ENCODE measurements around the gene PNMA6E.

The PNMA6E gene

GRCh38 chrX:153433161-153433680 is 32.1 kb upstream of the PNMA6E start:
- H4K20me1 ChIP-seq (ENCODE audit: control insufficient read depth, insufficient read depth, low read depth, low read length): no peaks in the 10 kb centered on the region
- no peaks in the 10 kb centered on the region for H3K9me2 ChIP-seq (replicated peaks; ENCODE audit: control insufficient read depth, low read length)
- H3K4me2 ChIP-seq (ENCODE audit: low read length): no peak overlapping the region
- H3K9me3 ChIP-seq (ENCODE audit: control insufficient read depth, insufficient read depth, low read length): no peaks in the 10 kb centered on the region
- no peak for TF ChIP-seq EZH2phosphoT487 (IDR thresholded peaks at IDR 0.05; ENCODE audit: borderline replicate concordance, low read length)
- no peak for TF ChIP-seq CTCF (IDR thresholded peaks at IDR 0.05; ENCODE audit: low read depth, low read length, poor library complexity, severe bottlenecking)
- no peaks in the 10 kb centered on the region for H3K27me3 ChIP-seq (ENCODE audit: control insufficient read depth, low read length)
- H3K27ac ChIP-seq (ENCODE audit: low read depth, low read length): no peak overlapping the region
- no peak overlapping the region for H3K4me3 ChIP-seq (ENCODE audit: low read length)
- H3F3A ChIP-seq (ENCODE audit: control insufficient read depth, insufficient read depth): no peaks in the 10 kb centered on the region
- H3K79me2 ChIP-seq (ENCODE audit: control insufficient read depth, low read length): no peaks in the 10 kb centered on the region
- no peaks in the 10 kb centered on the region for H3K36me3 ChIP-seq (ENCODE audit: control insufficient read depth, low read length)
- H3K4me1 ChIP-seq (ENCODE audit: control insufficient read depth, low read length): no peaks in the 10 kb centered on the region

GRCh38 chrX:153430796-153431195 is 29.6 kb upstream of the PNMA6E start:
- Histone ChIP-seq H3K9me2 (replicated peaks; ENCODE audit: control insufficient read depth, low read length) (no peaks in the 10 kb centered on the region), H4K20me1 (ENCODE audit: control insufficient read depth, insufficient read depth, low read depth, low read length) (no peaks in the 10 kb centered on the region), H3K36me3 (ENCODE audit: control insufficient read depth, low read length) (no peaks in the 10 kb centered on the region), H3K27me3 (ENCODE audit: control insufficient read depth, low read length) (no peaks in the 10 kb centered on the region), H3F3A (ENCODE audit: control insufficient read depth, insufficient read depth) (no peaks in the 10 kb centered on the region), H3K79me2 (ENCODE audit: control insufficient read depth, low read length) (no peaks in the 10 kb centered on the region), H3K27ac (ENCODE audit: low read depth, low read length) (no peak overlapping the region), H3K4me2 (ENCODE audit: low read length) (no peak overlapping the region), H3K9me3 (ENCODE audit: control insufficient read depth, insufficient read depth, low read length) (no peaks in the 10 kb centered on the region), H3K4me1 (ENCODE audit: control insufficient read depth, low read length) (no peaks in the 10 kb centered on the region), H3K4me3 (ENCODE audit: low read length) (no peak overlapping the region)
- TF ChIP-seq CTCF (IDR thresholded peaks at IDR 0.05; ENCODE audit: low read depth, low read length, poor library complexity, severe bottlenecking) (no peak), EZH2phosphoT487 (IDR thresholded peaks at IDR 0.05; ENCODE audit: borderline replicate concordance, low read length) (no peak)

- Histone ChIP-seq H3K27ac (ENCODE audit: low read depth, low read length) (no peak overlapping the region), H3K27me3 (ENCODE audit: control insufficient read depth, low read length) (no peaks in the 10 kb centered on the region), H3K4me3 (ENCODE audit: low read length) (no peak overlapping the region), H3K79me2 (ENCODE audit: control insufficient read depth, low read length) (no peaks in the 10 kb centered on the region), H3K9me3 (ENCODE audit: control insufficient read depth, insufficient read depth, low read length) (no peaks in the 10 kb centered on the region), H3K4me2 (ENCODE audit: low read length) (no peak overlapping the region), H3K4me1 (ENCODE audit: control insufficient read depth, low read length) (no peaks in the 10 kb centered on the region), H3K36me3 (ENCODE audit: control insufficient read depth, low read length) (no peaks in the 10 kb centered on the region), H3F3A (ENCODE audit: control insufficient read depth, insufficient read depth) (no peaks in the 10 kb centered on the region), H4K20me1 (ENCODE audit: control insufficient read depth, insufficient read depth, low read depth, low read length) (no peaks in the 10 kb centered on the region), H3K9me2 (replicated peaks; ENCODE audit: control insufficient read depth, low read length) (no peaks in the 10 kb centered on the region)
- TF ChIP-seq EZH2phosphoT487 (IDR thresholded peaks at IDR 0.05; ENCODE audit: borderline replicate concordance, low read length) (no peak), CTCF (IDR thresholded peaks at IDR 0.05; ENCODE audit: low read depth, low read length, poor library complexity, severe bottlenecking) (no peak)
Measured at GRCh38 chrX:153426204-153426603, 25.1 kb upstream of the PNMA6E start.
